GM19035 (cell line): Measurements from ENCODE around the gene KRTAP2-2.

Experiments
- ATAC-seq: cut with Tn5 transposase; IDR thresholded peaks from one replicate; pipeline ENCODE4 v1.9.1; 2021; ENCODE audit not compliant: unreplicated experiment

The KRTAP2-2 gene

DNA sequence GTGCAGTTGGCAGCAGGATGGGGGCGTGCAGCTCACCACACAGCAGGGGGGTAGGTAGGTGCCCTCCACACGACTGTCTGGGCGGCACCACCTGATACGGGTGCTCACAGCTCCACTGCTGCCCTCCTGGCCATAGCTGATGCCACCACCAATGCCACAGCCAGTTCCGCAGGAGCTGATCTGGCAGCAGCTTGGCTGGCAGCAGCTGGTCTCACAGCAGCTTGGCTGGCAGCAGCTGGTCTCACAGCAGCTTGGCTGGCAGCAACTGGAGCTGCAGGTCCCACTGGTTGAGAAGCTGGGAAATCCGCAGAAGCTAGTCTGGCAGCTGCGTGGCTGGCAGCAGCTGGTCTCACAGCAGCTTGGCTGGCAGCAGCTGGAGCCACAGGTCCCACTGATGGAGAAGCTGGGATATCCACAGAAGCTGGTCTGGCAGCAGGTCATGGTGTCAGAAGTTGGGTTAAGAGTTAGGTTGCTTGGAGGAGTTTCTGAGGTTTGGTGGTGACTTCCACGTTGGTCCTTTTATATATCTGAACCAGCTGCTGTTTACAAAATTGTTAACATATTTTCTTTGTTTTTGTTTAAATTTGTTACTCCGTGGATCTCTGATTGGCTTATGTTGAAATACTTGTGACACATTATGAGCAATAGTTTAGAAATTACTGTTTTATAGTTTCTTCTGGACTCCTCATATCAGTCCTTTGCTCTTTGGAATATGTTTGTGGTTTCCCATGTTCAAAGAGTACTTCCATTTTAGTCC, 28.1 kb downstream of the KRTAP2-2 start, which contains the start of gene KRTAP1-5:
Gene KRTAP1-5 (minus strand): TSS at position 494 of the 757 bp plus-strand sequence. CDS start 53 bp downstream, at position 441.
- ATAC-seq, result no peak

DNA sequence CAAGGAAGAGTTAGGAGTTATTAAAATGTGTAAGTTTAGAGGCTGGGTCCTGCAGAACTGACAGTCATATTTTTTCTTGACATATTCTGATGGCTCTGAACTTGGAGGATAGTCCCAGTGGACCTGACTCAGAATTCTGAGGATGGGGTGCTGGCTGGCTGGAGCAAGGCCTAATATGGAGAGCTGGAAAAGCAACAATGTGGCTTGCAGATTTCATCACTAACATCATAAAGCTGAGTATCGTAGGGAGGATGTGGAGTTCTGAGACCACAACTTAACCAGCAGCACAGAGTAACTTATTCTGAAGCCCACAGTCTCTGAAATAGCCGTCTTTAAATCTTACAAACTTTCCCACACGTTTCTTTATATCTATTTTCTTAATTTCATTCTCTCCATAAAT, 30.3 kb downstream of the KRTAP2-2 start:
- ATAC-seq, result no peak

GRCh38 chr17:41020336-41020735, 34.7 kb downstream of the KRTAP2-2 start:
- ATAC-seq, result no peak

DNA sequence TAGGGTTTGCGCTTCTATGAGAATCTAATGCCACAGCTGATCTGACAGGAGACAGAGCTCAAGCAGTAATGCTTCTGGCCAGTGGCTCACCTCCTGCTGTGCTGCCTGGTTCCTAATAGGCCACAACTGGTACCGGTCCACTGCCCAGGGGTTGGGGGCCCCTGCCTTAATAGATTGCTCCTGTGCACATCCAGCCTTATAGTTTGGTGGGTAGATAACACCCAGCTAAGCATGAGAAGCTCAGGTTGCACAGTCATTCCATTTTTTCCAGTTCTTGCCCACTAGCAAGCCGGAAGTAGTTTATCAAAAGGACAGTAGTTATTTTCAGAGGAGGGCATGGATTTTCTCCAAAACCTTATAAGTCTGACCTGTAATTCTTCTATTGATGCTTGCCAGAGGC, 35.6 kb downstream of the KRTAP2-2 start:
- ATAC-seq, result no peak

GRCh38 chr17:41018541-41018940, 36.5 kb downstream of the KRTAP2-2 start:
- no peak for ATAC-seq

DNA sequence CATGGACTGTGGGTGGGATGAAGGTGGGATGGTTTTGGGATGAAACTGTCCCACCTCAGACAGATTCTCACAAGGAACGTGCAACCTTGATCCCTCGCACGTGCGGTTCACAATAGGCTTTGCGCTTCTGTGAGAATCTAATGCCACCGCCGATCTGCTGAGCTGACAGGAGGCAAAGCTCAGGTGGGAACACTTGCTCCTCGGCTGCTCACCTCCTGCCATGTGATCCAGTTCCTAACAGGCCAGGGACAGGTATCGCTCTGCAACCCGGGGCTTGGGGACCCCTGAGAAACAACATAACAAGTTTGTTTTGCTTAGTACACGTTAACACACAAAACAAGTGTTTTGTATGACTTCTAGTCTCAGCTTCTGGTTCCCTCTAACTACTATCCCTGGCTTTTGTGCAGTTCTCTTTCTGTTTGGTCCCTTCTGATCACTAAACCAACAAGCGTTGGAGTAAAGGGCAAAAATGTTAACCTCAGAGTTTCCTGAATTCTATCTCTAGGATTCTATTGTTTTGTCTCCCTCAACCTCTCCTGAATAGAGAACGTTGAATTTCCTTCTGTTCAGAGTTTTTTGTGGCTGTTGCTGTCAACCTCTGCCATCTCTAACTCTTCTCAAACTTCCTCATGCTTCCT, 38.3 kb downstream of the KRTAP2-2 start:
- ATAC-seq, result no peak

DNA sequence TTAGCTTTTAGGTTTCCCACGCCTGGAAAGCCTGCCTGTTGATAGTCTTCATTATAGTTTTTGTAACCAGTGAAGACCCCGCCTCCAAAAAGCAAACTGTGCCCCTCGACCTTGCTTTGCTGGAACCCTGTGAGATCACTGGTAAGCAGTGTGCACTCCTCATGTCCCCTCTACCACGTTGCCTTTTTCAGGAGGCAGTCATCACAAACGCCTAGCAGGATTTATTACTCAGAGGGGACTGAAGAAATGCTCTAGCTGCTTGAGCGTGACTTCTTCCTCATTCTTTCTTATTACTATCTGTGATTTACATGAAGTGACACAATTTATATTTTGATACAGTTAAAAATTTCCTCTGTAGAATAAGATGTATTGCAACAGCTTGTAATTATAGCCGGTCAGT, 39.6 kb downstream of the KRTAP2-2 start:
- ATAC-seq, result no peak

- ATAC-seq, result no peak
These were observed 41.4 kb downstream of the KRTAP2-2 start for GRCh38 chr17:41013606-41014005.

GRCh38 chr17:41013181-41013580, 41.8 kb downstream of the KRTAP2-2 start:
- ATAC-seq, result no peak

DNA sequence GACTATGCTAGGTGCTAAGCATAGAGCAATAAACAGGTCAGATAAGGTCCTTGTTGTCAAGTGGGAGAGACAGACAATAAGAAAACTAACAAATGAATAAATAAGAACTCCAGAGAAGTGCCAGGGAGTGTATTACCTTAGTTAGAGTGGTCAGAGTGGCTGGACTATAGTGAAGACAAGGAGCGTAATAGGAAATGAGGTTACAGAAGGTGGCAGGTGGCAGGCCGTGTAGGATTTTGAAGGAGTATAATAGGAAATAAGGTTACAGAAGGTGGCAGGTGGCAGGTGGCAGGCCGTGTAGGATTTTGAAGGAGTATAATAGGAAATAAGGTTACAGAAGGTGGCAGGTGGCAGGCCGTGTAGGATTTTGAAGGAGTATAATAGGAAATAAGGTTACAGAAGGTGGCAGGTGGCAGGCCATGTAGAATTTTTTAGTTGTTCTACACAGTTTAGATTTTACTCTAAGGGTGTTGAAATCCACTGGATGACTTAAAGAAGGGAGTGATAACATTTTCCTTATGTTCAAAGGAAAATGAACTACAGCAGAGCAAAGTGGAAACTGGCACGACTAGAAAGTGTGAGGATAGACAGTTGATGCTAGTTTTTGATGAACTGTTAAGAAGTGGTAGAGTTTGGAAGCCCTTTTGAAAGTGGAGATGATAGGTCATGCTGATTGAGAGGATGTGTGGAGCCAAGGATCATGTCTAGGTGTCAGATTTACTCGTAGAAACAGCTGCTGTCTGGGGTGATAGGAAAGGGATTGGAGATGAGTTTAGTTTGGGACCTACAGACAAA, 42.5 kb downstream of the KRTAP2-2 start:
- no peak for ATAC-seq

DNA sequence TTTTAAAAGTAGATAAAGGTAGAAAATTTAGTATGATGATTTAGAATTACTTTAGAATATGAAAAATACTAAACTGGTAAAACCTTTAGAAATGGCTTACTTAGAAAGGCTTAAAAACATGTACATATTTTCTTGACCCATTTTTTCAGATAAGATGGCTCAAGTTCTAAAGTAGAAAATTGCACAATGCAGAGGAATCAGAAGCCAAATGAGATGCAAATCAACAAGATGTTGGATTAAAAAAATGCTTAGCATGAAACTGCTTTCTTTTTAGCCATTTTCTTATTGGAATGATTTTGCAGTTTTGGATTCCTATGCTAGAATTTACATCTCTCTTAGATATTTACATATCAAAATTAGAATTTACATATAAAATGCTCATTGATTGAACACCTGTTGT, 44.6 kb downstream of the KRTAP2-2 start:
- ATAC-seq, result no peak

DNA sequence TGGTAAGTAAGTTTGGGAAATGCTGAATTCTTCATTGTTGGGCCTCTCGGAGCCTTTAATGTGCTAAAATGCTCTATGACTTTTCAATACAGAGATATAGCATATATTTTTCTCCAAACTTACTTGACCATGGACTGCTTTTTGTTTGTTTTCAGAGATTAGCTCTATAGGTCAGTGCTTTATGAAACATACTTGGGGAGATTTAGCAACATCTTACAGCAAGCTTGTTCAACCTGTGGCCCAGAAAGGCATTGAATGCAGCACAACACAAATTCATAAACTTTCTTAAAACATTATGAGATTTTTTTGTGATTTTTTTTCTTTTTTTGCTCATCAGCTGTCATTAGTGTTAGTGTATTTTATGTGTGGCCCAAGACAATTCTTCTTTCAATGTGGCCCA, 45.1 kb downstream of the KRTAP2-2 start:
- ATAC-seq, result no peak

DNA sequence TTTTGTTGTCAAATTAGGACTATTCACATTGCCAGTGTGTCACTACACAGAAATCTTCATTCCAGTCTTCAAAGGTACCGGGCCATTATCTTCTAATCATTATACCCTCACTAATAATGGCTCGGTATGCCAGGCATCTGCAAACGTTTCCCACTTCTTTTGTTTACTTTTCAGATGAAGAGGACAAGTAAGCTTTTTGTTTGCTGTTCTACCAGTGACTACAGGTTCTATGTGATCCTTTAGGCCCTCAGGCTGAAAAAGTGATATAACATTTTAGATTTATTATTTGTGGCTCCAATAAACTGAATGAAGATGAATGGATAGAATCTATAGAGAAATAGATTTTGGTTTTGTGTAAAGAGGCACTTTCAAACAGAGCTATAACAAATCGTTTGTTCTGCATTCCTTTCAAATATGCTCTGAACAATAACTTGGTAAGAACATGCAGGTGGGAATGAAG, 45.7 kb downstream of the KRTAP2-2 start:
- ATAC-seq, result no peak

- ATAC-seq, result no peak
These were observed 46.2 kb downstream of the KRTAP2-2 start, which contains the start of gene KRTAP3-1 for GRCh38 chr17:41008811-41009210. TSS of gene KRTAP3-1 (minus strand) at chr17:41009128. CDS start at chr17:41009074, 54 bp downstream.
